Osteoblast (primary cell): ENCODE results near the gene SLC16A6. TPM values are rescaled to one million over a fixed set of nuclear protein-coding genes. Genes with fewer than 3 reads are reported as not detected.
"Not testable (repeated sequence)": the region's sequence is repeated elsewhere in the genome, so short reads cannot be mapped to it uniquely, and the experiment has no call there.

ENCODE experiments used
- DNase-seq: peaks from one replicate; pipeline ENCODE4 v3.0.0; 2011; ENCODE audit warnings: low spot score, mixed read lengths; ENCODE audit not compliant: insufficient read length; ENCODE audit errors: missing footprints
- H2AFZ ChIP-seq: 2 replicates; pipeline ENCODE4 v1.6.0; 2011; ENCODE audit warnings: mild to moderate bottlenecking, low read length
- H3K27ac ChIP-seq: 2 replicates; pipeline ENCODE4 v1.5.1; 2011; ENCODE audit warnings: mild to moderate bottlenecking, low read depth, low read length, moderate library complexity
- H3K27me3 ChIP-seq: 2 replicates; pipeline ENCODE4 v1.6.0; 2012; ENCODE audit warnings: mild to moderate bottlenecking, control low read depth, inconsistent platforms, low read length, moderate library complexity; ENCODE audit not compliant: insufficient read depth
- H3K36me3 ChIP-seq: 2 replicates; pipeline ENCODE4 v1.5.1; 2011; ENCODE audit warnings: mild to moderate bottlenecking, low read length, control low read depth, moderate library complexity; ENCODE audit not compliant: insufficient read depth
- H3K4me1 ChIP-seq: 2 replicates; pipeline ENCODE4 v1.5.1; 2011; ENCODE audit warnings: mild to moderate bottlenecking, low read length, control low read depth, moderate library complexity; ENCODE audit not compliant: insufficient read depth
- H3K4me2 ChIP-seq: 2 replicates; pipeline ENCODE4 v1.6.0; 2011; ENCODE audit warnings: mild to moderate bottlenecking, low read length; ENCODE audit not compliant: insufficient read depth
- H3K4me3 ChIP-seq: fragments of 200-600 bp; sonication (generic); 3 replicates; pipeline ENCODE4 v1.5.1; 2012; ENCODE audit warnings: mild to moderate bottlenecking, low read length, inconsistent platforms; ENCODE audit not compliant: insufficient read depth
- H3K79me2 ChIP-seq: 2 replicates; pipeline ENCODE4 v1.6.0; 2012; ENCODE audit warnings: mild to moderate bottlenecking, low read length, control low read depth, inconsistent platforms; ENCODE audit not compliant: insufficient read depth
- H3K9me3 ChIP-seq: 2 replicates; pipeline ENCODE4 v1.5.1; 2011; ENCODE audit warnings: low read depth, low read length, control low read depth
- H4K20me1 ChIP-seq: 2 replicates; pipeline ENCODE4 v1.6.0; 2012; ENCODE audit warnings: mild to moderate bottlenecking, low read length, control low read depth; ENCODE audit not compliant: insufficient read depth
- CTCF ChIP-seq: IDR thresholded peaks from 2 replicates; pipeline ENCODE4 v1.5.1; 2011; ENCODE audit warnings: mild to moderate bottlenecking, low read depth, low read length, moderate library complexity; ENCODE audit errors: extremely low read depth
- total RNA-seq: library from RNA; depleted of rRNA; stranded (reverse); fragments of >200 nt; gene quantifications from 2 replicates; pipeline ENCODE4 v1.2.3, GENCODE V29; 2012

The SLC16A6 gene
- total RNA-seq = 1.4 and 3.8 TPM in 2 replicates

- TF ChIP-seq CTCF = no peak
- peaks cover 25% of the 10 kb centered on the region for H3K4me1 ChIP-seq
- peak; percentile 93 for DNase-seq
- H4K20me1 ChIP-seq = no peaks in the 10 kb centered on the region
- no peaks in the 10 kb centered on the region for H3K36me3 ChIP-seq
- peak within 1 kb of the TSS; percentile 82 for H3K4me2 ChIP-seq
- H3K4me3 ChIP-seq = peak within 1 kb of the TSS; percentile 84
- peak within 1 kb of the TSS; percentile 76 for H3K27ac ChIP-seq
- H3K79me2 ChIP-seq = peaks cover 10% of the 10 kb centered on the region
- peaks cover 3% of the 10 kb centered on the region for H3K27me3 ChIP-seq
- peak within 1 kb of the TSS; percentile 67 for H2AFZ ChIP-seq
- no peaks in the 10 kb centered on the region for H3K9me3 ChIP-seq
Observed at GRCh38 chr17:68290955-68291835, at the start of gene SLC16A6, which contains the start of gene ARSG. Gene SLC16A6, minus strand, starts transcription at chr17:68291127. Its CDS starts 12,807 bp downstream, at chr17:68278320. Gene ARSG, plus strand, starts transcription at chr17:68291495. Its CDS starts 15,999 bp downstream, at chr17:68307494.

GRCh38 chr17:68334393-68334792 is 43.5 kb upstream of the SLC16A6 start:
- no peak overlapping the region for H3K4me3 ChIP-seq
- no peaks in the 10 kb centered on the region for H4K20me1 ChIP-seq

GRCh38 chr17:68331932-68332331 is 41.0 kb upstream of the SLC16A6 start:
- not testable (repeated sequence) for DNase-seq, H2AFZ ChIP-seq, H3K27ac ChIP-seq, H3K4me2 ChIP-seq, H3K4me3 ChIP-seq, H3K79me2 ChIP-seq, H4K20me1 ChIP-seq, H3K4me1 ChIP-seq, H3K36me3 ChIP-seq, H3K27me3 ChIP-seq, H3K9me3 ChIP-seq

More at GRCh38 chr17:68334393-68334792, 43.5 kb upstream of the SLC16A6 start:
- Histone ChIP-seq H3K4me1 (no peaks in the 10 kb centered on the region), H3K27ac (no peak overlapping the region), H3K9me3 (no peaks in the 10 kb centered on the region), H2AFZ (no peak overlapping the region), H3K27me3 (no peaks in the 10 kb centered on the region), H3K4me2 (no peak overlapping the region), H3K79me2 (no peaks in the 10 kb centered on the region), H3K36me3 (no peaks in the 10 kb centered on the region)
- no peak for TF ChIP-seq CTCF
- peak; percentile 76 for DNase-seq

GRCh38 chr17:68329331-68329730 is 38.4 kb upstream of the SLC16A6 start:
- no peak for DNase-seq
- Histone ChIP-seq H4K20me1 (no peaks in the 10 kb centered on the region), H3K4me3 (no peak overlapping the region)

More at GRCh38 chr17:68329331-68329730, 38.4 kb upstream of the SLC16A6 start:
- Histone ChIP-seq H3K9me3 (no peaks in the 10 kb centered on the region), H2AFZ (no peak overlapping the region), H3K4me1 (no peaks in the 10 kb centered on the region), H3K36me3 (no peaks in the 10 kb centered on the region), H3K27ac (no peak overlapping the region), H3K79me2 (no peaks in the 10 kb centered on the region), H3K27me3 (no peaks in the 10 kb centered on the region), H3K4me2 (no peak overlapping the region)
- TF ChIP-seq CTCF = no peak
